ENCODE results near the gene ZDHHC24. TPM values are rescaled to one million over a fixed set of nuclear protein-coding genes. Genes with fewer than 3 reads are reported as not detected.

Gene ZDHHC24
- total RNA-seq, 2 donors from 2014 or later, result 10.9 to 16.5 TPM

DNA sequence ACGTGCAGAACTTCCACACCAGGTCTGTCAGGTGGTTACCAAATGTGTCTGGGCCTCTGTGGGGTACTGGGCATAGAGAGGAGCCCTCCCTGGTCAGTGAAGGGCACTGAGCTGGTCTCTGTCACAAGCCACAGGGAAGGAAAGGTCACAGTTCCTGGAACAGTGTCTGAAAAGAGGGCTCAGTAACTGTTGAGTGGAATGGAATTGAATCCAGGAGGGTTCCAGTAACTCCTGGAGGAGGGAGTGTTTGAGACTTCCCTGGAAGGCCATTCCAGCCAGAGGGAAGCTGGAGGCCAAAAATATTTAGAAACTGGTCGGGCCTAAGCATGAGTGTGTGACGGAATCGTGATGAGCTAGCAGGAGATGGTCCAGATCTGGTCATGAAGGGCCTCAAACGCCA is 8.8 kb upstream of the ZDHHC24 start:
- peaks cover 0 to 9% of the 10 kb centered on the region in 2 donors for H3K4me1 ChIP-seq
- TF ChIP-seq, protein P1, sequence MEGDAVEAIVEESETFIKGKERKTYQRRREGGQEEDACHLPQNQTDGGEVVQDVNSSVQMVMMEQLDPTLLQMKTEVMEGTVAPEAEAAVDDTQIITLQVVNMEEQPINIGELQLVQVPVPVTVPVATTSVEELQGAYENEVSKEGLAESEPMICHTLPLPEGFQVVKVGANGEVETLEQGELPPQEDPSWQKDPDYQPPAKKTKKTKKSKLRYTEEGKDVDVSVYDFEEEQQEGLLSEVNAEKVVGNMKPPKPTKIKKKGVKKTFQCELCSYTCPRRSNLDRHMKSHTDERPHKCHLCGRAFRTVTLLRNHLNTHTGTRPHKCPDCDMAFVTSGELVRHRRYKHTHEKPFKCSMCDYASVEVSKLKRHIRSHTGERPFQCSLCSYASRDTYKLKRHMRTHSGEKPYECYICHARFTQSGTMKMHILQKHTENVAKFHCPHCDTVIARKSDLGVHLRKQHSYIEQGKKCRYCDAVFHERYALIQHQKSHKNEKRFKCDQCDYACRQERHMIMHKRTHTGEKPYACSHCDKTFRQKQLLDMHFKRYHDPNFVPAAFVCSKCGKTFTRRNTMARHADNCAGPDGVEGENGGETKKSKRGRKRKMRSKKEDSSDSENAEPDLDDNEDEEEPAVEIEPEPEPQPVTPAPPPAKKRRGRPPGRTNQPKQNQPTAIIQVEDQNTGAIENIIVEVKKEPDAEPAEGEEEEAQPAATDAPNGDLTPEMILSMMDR (IDR thresholded peaks at IDR 0.05), result no peak
- no peak overlapping the region for H3K27ac ChIP-seq
- no peaks in the 10 kb centered on the region for H3K36me3 ChIP-seq
- no peaks in the 10 kb centered on the region for H3K27me3 ChIP-seq
- no peaks in the 10 kb centered on the region for H3K9me3 ChIP-seq
- H3K4me3 ChIP-seq, result no peak overlapping the region
- DNase-seq (ENCODE audit: low spot score), result no peak

DNA sequence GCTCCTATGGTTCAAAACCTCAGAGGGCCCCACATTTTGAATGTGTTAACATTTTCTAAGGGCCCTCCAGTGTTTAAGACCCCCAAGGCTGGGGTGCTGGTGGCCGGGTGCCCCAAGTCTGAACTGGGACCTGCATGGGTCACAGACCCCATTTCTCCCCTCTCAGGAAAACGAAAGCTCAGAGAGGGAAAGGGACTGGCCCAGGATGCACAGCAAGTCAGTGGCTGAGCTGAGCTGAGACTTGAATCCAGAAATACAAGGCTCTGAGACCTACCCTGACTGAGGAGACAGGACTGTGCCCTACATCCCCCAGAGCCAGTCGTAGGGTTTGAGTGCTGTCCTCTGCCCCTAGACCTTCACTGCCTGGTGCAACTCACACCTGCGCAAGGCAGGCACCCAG is 5.0 kb upstream of the ZDHHC24 start:
- no peaks in the 10 kb centered on the region for H3K9me3 ChIP-seq
- no peaks in the 10 kb centered on the region for H3K36me3 ChIP-seq
- H3K27ac ChIP-seq, result no peak overlapping the region
- no peak for DNase-seq (ENCODE audit: low spot score)
- TF ChIP-seq, protein P1 (IDR thresholded peaks at IDR 0.05), result no peak
- H3K4me3 ChIP-seq, result no peak overlapping the region
- H3K27me3 ChIP-seq, result no peaks in the 10 kb centered on the region
- peaks cover 0 to 11% of the 10 kb centered on the region in 2 donors for H3K4me1 ChIP-seq

DNA sequence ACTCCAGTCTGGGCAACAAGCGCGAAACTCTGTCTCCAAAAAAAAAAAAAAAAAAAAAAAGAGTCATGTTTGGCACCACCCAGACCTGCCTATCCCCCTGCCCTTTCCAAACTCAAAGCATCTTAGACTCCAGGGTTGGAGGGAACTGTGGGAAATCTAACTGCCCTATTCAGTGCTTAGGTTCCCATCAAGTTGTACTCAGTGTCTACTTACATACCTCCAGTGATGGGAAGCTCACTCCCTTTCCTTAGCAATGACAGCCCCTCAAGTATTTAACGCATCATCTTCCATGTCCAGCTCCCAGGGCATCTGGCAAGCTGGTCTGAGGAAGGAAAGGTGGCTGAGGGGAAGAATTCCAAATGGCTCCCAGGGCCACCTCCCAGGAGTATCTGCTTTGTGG is 3.8 kb upstream of the ZDHHC24 start:
- TF ChIP-seq, protein P1 (IDR thresholded peaks at IDR 0.05), result no peak
- no peaks in the 10 kb centered on the region for H3K9me3 ChIP-seq
- no peak for DNase-seq (ENCODE audit: low spot score)
- no peaks in the 10 kb centered on the region for H3K27me3 ChIP-seq
- no peak overlapping the region for H3K4me3 ChIP-seq
- H3K27ac ChIP-seq, result no peak overlapping the region
- H3K36me3 ChIP-seq, result no peaks in the 10 kb centered on the region
- peaks cover 0 to 21% of the 10 kb centered on the region in 2 donors for H3K4me1 ChIP-seq

DNA sequence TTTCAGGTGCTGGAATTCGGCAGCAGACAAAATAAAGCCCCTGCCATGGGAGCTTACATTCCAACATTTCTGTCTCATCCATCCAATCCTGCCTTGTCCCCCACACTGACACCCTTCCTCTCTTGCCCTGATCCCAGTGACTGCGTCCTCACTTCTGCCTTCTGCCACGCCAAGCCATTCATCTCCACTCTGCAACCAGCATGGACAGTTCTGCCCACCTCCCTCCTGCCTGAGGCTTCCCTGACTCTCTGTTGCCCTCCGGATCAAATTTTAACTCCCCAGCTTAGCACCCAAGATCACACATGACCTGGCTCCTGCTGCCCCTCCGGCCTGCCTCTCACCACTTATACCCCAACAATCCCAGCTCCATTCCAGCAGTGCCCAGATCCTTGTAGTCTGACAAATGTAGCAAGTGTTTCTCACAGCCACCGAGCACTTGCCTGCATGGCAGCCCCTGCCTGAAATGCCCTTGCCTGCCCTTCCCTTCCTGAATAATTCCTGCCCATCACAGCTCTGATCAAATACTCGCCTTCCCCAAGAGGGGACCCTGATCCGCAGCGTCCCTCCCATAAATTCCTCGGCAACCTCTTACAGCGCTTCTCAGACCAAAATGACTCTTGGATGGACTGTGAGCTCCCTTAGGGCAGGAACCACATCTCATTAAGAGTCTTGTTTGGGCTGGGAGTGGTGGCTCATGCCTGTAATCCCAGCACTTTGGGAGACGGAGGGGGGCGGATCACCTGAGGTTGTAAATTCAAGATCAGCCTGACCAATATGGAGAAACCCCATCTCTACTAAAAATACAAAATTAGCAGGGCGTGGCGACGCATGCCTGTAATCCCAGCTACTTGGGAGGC is 3.2 kb upstream of the ZDHHC24 start:
- TF ChIP-seq, protein P1 (IDR thresholded peaks at IDR 0.05), result no peak
- Histone ChIP-seq H3K27me3 (no peaks in the 10 kb centered on the region), H3K4me3 (no peak overlapping the region), H3K36me3 (no peaks in the 10 kb centered on the region), H3K4me1 (peaks cover 0 to 28% of the 10 kb centered on the region in 2 donors), H3K9me3 (no peaks in the 10 kb centered on the region), H3K27ac (no peak overlapping the region)
- no peak for DNase-seq (ENCODE audit: low spot score)

DNA sequence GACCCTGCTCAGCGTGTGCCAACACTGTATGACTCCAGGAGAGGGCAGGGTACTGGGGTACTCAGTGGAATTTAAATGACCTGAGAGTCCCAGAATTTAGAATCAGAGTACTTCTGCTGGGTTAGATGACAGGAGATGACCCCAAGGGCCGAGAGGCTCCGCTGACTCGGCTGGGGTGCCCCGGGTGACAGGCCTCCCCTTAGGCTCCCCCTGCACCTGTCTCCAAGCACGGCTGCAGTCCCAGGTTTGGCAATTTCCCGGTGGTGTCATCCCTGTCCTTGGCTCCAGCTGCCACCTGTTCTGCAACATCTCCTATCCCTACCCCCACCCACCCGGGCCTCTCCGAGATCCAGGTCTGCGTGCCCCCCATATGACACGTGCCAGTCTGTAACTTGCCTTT is 2.2 kb upstream of the ZDHHC24 start:
- DNase-seq (ENCODE audit: low spot score), result no peak
- Histone ChIP-seq H3K27me3 (no peaks in the 10 kb centered on the region), H3K4me1 (peaks cover 0 to 37% of the 10 kb centered on the region in 2 donors), H3K9me3 (no peaks in the 10 kb centered on the region), H3K27ac (no peak overlapping the region), H3K4me3 (no peak overlapping the region), H3K36me3 (no peaks in the 10 kb centered on the region)
- TF ChIP-seq, protein P1 (IDR thresholded peaks at IDR 0.05), result no peak

DNA sequence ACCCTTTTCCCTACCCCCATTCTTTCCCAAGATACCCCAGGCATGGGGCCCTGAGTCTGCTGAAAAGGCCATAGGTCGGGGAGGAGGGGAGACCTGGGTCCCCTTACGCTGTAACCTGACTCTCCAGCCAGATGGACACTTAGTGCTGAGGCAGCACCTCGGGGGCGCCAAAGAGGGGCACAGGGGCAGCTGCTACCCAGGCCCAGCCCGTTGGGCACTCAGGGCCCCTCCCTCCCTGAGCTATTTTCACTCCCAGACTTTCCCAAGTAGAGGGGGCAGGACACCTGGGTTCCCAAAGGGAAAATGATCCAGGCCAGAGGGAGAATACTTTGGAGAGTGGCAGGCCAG is 1.8 kb upstream of the ZDHHC24 start:
- Histone ChIP-seq H3K27ac (no peak overlapping the region), H3K4me1 (peaks cover 0 to 41% of the 10 kb centered on the region in 2 donors), H3K4me3 (no peak overlapping the region), H3K27me3 (no peaks in the 10 kb centered on the region), H3K36me3 (no peaks in the 10 kb centered on the region), H3K9me3 (no peaks in the 10 kb centered on the region)
- TF ChIP-seq, protein P1 (IDR thresholded peaks at IDR 0.05), result no peak
- DNase-seq (ENCODE audit: low spot score), result no peak
